VCaP (cell line): Measurements from ENCODE around the gene ADAMTSL5.
"Not testable (repeated sequence)": the region's sequence is repeated elsewhere in the genome, so short reads cannot be mapped to it uniquely, and the experiment has no call there.

Experiments used
- H3K27ac ChIP-seq: fragments of 450-650 bp; 2 replicates; pipeline ENCODE4 v1.5.1; 2017
- CTCF ChIP-seq: fragments of 450-650 bp; conservative IDR thresholded peaks from 2 replicates; pipeline ENCODE4 v1.5.1; 2017; ENCODE audit warnings: mild to moderate bottlenecking, moderate library complexity

Gene ADAMTSL5

GRCh38 chr19:1482361-1483130, 30.3 kb downstream of the ADAMTSL5 start:
- no peak for TF ChIP-seq CTCF
- no peak overlapping the region for H3K27ac ChIP-seq

- no peak for TF ChIP-seq CTCF
Measured at GRCh38 chr19:1481893-1482360, 30.9 kb downstream of the ADAMTSL5 start.

GRCh38 chr19:1481224-1481892, 31.5 kb downstream of the ADAMTSL5 start:
- H3K27ac ChIP-seq: no peak overlapping the region
- TF ChIP-seq CTCF: no peak

More at GRCh38 chr19:1481893-1482360, 30.9 kb downstream of the ADAMTSL5 start:
- H3K27ac ChIP-seq: no peak overlapping the region

- no peak for TF ChIP-seq CTCF
- peak within 1 kb of the TSS; percentile 61 for H3K27ac ChIP-seq
Measured at GRCh38 chr19:1478934-1479707, 33.7 kb downstream of the ADAMTSL5 start, which contains the start of gene C19orf25. TSS of gene C19orf25 (minus strand) at chr19:1479215. CDS start at chr19:1478903, 312 bp downstream.

GRCh38 chr19:1477056-1477455, 35.8 kb downstream of the ADAMTSL5 start:
- not testable (repeated sequence) for H3K27ac ChIP-seq

GRCh38 chr19:1475751-1476437, 36.9 kb downstream of the ADAMTSL5 start:
- no peak overlapping the region for H3K27ac ChIP-seq
- TF ChIP-seq CTCF: no peak

GRCh38 chr19:1474765-1475351, 38.0 kb downstream of the ADAMTSL5 start:
- no peak overlapping the region for H3K27ac ChIP-seq
- TF ChIP-seq CTCF: no peak
